ENCODE data around the gene TPP1.

DNA sequence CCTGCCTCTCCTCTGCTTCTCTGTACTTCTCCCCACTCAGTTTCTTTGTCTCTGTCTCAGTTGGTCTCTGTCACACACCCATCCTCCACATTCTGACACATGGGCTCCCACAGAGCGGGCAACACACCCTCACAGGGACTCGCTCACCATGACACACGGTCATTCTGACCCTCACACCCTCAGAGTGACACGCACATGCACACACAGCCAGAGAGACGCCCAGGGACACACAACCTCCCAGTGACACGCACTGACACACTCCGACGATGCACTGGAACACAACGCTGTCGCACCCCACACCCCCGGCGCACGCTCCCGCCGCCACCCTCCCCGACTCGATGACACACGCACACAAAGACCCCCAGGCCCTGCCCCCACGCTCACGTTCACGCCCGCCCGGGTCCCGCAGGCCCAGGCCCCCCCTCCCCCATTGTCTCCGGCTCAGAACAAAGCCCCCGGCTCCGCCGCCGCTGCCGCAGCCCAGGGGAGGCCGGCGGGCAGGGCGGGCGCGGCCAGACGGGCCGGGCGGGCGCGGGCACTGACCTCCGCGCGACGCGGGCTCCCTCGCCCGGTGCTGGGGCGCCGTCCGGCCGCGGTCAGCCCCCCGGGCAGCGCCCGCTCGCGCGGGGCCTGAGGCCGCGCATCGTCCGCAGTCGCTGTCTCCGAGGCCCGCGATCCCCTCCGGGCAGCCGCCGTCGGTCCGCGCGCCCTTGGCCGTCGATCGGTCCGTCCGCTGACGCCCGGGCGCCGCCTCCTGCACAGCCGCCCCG is 36.0 kb upstream of the TPP1 start:
- TF ChIP-seq CTCF (IDR thresholded peaks at IDR 0.05; ENCODE audit: low read depth, low read length) (no peak), POLR2A (IDR thresholded peaks at IDR 0.05; ENCODE audit: extremely low read depth, insufficient read length) (no peak), MYC (IDR thresholded peaks at IDR 0.05; ENCODE audit: low read depth, low read length) (no peak)
- TF ChIP-seq, protein P1, sequence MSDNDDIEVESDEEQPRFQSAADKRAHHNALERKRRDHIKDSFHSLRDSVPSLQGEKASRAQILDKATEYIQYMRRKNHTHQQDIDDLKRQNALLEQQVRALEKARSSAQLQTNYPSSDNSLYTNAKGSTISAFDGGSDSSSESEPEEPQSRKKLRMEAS (IDR thresholded peaks at IDR 0.05; ENCODE audit: low read depth, low read length) = no peak

All from NB4 (cell line).